Omental fat pad (tissue), 4 donors: ENCODE data around the gene ASIC4. TPM values are rescaled to one million over a fixed set of nuclear protein-coding genes. Genes with fewer than 3 reads are reported as not detected.

Experiments
- ATAC-seq: fragments of 150-250 bp; one replicate; pipeline ENCODE4 v1.9.1; 2016; ENCODE audit warnings: mild to moderate bottlenecking, moderate library complexity; ENCODE audit not compliant: low FRiP score
- DNase-seq: peaks from one replicate; pipeline ENCODE4 v3.0.0-alpha.2; 2019; ENCODE audit warnings: low spot score
- CTCF ChIP-seq, 3 donors: fragments of 450-650 bp; IDR thresholded peaks; one replicate each; pipeline ENCODE4 v1.5.1; 2016 to 2017; ENCODE audit warnings: antibody characterized with exemption in 3 of 3, mild to moderate bottlenecking in 3 of 3, moderate library complexity in 2 of 3
- total RNA-seq, 4 donors: library from RNA; depleted of rRNA; stranded (reverse); fragments of >200 nt; gene quantifications; one replicate each; pipeline ENCODE4 v1.1.0, GENCODE V29; 2016

ASIC4 gene
- total RNA-seq, 4 donors from 2014 or later, result 0.12 to 0.19 TPM; not detected in 2

GRCh38 chr2:219538504-219538951 lies 24.2 kb downstream of the ASIC4 start:
- no peak for TF ChIP-seq CTCF (IDR thresholded peaks at IDR 0.05)
- no peak for ATAC-seq
- no peak for DNase-seq

GRCh38 chr2:219538956-219539788 lies 24.9 kb downstream of the ASIC4 start:
- no peak for TF ChIP-seq CTCF (IDR thresholded peaks at IDR 0.05)
- no peak for DNase-seq

GRCh38 chr2:219539926-219540678 lies 25.8 kb downstream of the ASIC4 start:
- no peak for DNase-seq
- no peak for ATAC-seq
- no peak for TF ChIP-seq CTCF (IDR thresholded peaks at IDR 0.05)

More at GRCh38 chr2:219538956-219539788, 24.9 kb downstream of the ASIC4 start:
- no peak for ATAC-seq

DNA sequence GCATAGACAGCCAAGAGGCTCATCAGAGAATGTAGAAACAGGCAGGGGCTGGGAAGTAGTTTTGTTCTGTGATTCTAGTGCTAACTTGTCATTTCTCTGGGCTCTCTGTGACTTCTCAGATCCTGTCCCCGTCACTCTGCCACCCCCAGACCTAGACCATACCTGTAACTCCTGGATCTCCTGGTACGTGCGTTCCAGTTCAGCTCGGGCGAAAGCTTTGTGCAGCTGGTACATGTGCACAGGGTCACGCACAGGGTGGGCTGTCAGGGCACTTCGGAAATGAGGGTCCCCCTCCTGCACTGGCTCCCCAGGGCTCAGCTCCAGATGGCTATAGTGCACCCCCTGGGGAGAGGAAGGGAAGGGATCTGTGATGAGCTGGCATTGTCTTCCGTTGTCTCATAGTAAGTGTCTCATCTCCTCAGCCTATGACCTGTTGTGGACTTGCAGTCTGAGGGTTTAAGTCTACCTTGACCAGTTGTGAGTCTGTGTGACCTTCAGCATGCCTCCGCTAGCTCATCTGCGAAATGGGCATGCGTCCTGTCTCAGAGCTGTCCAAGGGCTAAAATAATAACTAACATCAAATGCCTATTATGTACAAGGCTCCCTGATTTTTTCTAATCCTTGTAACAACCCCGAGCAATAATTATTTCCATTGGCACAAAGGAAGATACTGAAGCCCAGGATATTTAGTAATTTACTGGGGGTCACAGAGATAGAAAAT lies 26.7 kb downstream of the ASIC4 start:
- DNase-seq (no peak), ATAC-seq (no peak)
- TF ChIP-seq CTCF (IDR thresholded peaks at IDR 0.05), result no peak

DNA sequence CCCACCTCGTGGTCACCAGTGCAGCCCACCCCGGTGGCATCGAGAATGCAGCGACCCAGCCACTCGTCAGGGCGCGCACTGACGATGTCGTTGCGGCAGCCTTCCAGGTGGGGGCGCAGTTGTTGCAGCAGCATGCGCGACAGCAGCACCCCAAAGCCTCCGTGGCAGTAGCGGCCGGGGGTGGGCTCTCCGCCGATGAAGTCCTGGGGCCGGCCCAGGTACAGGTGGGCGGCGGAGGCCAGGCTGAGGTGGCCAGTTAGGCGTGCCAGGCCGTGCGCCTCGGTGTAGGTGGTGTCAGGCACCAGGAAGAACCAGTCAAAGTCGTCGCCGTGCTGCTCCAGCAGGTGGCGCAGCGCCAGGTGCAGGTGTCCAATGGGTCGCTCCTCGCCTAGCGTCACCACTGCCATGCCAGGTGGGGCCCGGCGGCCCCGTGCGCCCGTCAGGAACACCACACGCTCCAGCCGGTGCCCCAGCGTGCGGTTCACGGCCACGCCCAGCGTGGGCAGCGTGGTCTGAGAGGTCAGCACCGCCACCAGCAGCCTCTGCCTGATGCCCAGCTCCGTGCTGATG lies 27.4 kb downstream of the ASIC4 start:
- TF ChIP-seq CTCF (IDR thresholded peaks at IDR 0.05), result peak in 1 of 3 donors; percentile 84
- ATAC-seq, result peak; percentile 3
- peak; percentile 68 for DNase-seq

DNA sequence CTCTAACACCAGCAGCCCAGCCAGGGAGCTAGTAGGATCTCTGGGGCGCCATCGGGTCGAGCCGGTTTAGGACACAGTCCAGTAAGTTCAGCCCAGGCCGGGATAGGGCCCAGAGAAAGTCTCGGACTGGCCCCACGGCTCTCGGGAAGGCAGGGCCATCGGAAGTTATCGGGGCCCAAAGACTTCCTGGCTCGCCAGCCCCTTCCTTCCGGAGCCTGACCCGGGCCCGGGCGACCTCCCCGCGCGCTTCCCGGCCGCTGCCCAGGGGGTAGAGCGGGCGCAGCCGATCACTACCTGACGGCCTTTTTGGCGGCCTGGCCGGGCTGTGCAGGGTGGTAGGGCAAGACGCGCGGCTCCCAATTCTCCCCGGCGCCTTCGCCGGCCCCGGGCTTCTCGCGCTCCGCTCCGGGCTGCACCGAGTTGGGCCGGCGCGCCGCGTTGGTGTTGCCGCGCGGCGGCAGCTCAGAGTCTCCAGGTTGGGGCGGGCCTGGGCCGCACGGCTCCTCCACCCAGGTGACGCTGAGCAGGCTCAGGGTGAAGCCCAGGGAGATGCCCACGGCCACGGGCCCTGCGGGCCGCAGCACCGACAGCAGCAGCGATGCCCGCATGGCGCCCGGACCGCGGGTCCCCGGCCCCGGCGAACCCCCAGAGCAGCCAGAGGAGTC lies 28.8 kb downstream of the ASIC4 start:
- TF ChIP-seq CTCF (IDR thresholded peaks at IDR 0.05), result no peak
- ATAC-seq, result peak; percentile 32
- DNase-seq, result no peak
